ENCODE data around the gene MYOZ1. TPM values are rescaled to one million over a fixed set of nuclear protein-coding genes. Genes with fewer than 3 reads are reported as not detected.
A peak's percentile ranks its signal among the peaks of the same experiment; 100 is the strongest.

The MYOZ1 gene
- total and polyA plus RNA-seq, 5 experiments from 2014 or later = not detected

DNA sequence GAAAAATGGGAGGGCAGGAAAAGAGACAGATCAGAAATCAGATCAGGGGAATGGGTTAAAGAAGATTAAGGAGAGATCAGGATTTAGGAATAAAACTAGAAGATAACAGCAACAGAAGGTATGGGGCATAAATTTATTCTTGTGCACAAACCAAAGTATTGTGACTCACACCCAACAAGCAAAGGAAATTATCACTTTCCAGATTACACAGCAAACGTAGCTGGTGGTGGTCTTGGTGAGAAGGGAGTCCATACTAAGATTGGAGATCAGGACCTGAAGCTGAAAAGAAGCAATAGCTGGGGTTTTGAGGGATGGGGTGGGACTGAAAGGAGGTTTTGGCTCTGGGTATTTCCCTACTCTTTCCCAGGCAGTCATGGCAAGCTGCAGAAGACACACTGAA is 3.5 kb upstream of the MYOZ1 start:
- no peak for ATAC-seq
- POLR2A ChIA-PET = interaction anchor here (1.6 kb wide), 1 partner anchor 114 kb away, joined by 3 read pairs; no protein-coding TSS in a partner anchor
- H3K4me1 Mint-ChIP-seq = peaks cover 4 to 13% (median 7%) of the 10 kb centered on the region in 4 donors
- H3K27ac Mint-ChIP-seq = no peak overlapping the region
- H3K4me3 Mint-ChIP-seq = no peak overlapping the region
- peaks cover 0 to 12% (median 4%) of the 10 kb centered on the region in 5 donors for H3K27me3 Mint-ChIP-seq
- H3K36me3 Mint-ChIP-seq = no peaks in the 10 kb centered on the region
- no peaks in the 10 kb centered on the region for H3K9me3 Mint-ChIP-seq
- no peak for DNase-seq

GRCh38 chr10:73644015-73644743 is 2.9 kb upstream of the MYOZ1 start:
- peak overlapping the region in 1 of 10 donors; percentile 14 for H3K27ac Mint-ChIP-seq
- H3K27me3 Mint-ChIP-seq = peaks cover 0 to 12% (median 4%) of the 10 kb centered on the region in 5 donors
- no peaks in the 10 kb centered on the region for H3K9me3 Mint-ChIP-seq
- H3K4me3 Mint-ChIP-seq = peak overlapping the region in 4 of 10 donors; percentile 0 to 53 (median 14)
- peak; percentile 72 to 73 for ATAC-seq
- peaks cover 4 to 13% (median 6%) of the 10 kb centered on the region in 4 donors for H3K4me1 Mint-ChIP-seq
- peak in 9 of 10 donors; percentile 19 to 71 (median 53) for DNase-seq
- POLR2A ChIA-PET = interaction anchor here (1.1 to 1.6 kb wide), 2 partner anchors 113 to 116 kb away, joined by 3 read pairs; no protein-coding TSS in a partner anchor
- no peaks in the 10 kb centered on the region for H3K36me3 Mint-ChIP-seq

DNA sequence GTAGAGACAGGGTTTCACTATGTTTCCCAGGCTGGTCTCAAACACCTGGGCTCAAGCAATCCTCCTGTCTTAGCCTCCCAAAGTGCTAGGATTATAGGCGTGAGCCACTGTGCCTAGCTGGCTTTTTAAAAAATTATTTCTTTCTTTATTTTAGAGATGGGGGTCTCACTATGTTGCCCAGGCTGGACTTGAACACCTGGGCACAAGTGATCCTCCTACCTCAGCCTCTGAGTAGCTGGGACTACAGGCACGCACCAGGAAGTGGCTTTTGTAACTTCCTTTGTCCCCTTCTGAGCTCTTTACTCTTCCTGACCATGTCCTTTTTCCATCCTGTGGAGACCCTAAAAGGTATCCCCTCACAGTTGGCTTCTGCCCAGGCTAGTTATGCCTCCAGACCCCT is 2.1 kb upstream of the MYOZ1 start:
- ATAC-seq = no peak
- Mint-ChIP-seq H3K27ac (peak overlapping the region in 1 of 10 donors; percentile 81), H3K4me1 (peaks cover 4 to 13% (median 5%) of the 10 kb centered on the region in 4 donors), H3K27me3 (peaks cover 0 to 12% (median 4%) of the 10 kb centered on the region in 5 donors), H3K4me3 (no peak overlapping the region), H3K9me3 (no peaks in the 10 kb centered on the region), H3K36me3 (no peaks in the 10 kb centered on the region)
- POLR2A ChIA-PET = interaction anchor here (1.1 kb wide), 2 partner anchors 17 to 115 kb away, joined by 3 read pairs; no protein-coding TSS in a partner anchor
- DNase-seq = no peak

GRCh38 chr10:73639286-73639685 is 2.0 kb downstream of the MYOZ1 start:
- POLR2A ChIA-PET = no interaction called here
- Mint-ChIP-seq H3K27ac (peak overlapping the region in 2 of 10 donors; percentile 0 to 39), H3K27me3 (peaks cover 0 to 5% (median 4%) of the 10 kb centered on the region in 5 donors), H3K4me3 (no peak overlapping the region), H3K4me1 (peaks cover 0 to 4% (median 3%) of the 10 kb centered on the region in 4 donors), H3K36me3 (no peaks in the 10 kb centered on the region), H3K9me3 (no peaks in the 10 kb centered on the region)
- DNase-seq (no peak), ATAC-seq (no peak)

DNA sequence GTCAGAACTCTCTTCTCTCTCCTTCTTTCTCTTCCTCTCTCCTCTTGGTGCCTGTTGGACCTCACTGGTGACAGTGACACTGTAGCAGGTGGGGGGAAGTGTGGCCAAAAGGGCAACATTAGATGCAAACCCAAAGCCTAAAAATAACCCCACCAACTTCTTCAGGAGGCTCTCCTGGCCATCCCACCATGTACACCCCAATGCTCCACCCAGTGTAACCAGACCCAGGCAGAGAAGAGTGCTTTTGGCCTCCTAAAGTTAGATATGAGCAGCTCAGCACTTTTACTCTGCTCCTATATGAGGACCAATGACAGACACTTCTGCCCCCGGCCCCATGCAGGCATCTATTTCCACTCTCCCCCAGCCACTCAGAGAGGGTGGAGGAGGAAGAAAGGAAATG is 5.5 kb downstream of the MYOZ1 start:
- Mint-ChIP-seq H3K36me3 (no peaks in the 10 kb centered on the region), H3K4me1 (no peaks in the 10 kb centered on the region), H3K4me3 (no peak overlapping the region), H3K27ac (no peak overlapping the region), H3K9me3 (no peaks in the 10 kb centered on the region), H3K27me3 (peaks cover 0 to 2% (median 0%) of the 10 kb centered on the region in 5 donors)
- ATAC-seq (no peak), DNase-seq (no peak)
- POLR2A ChIA-PET = no interaction called here

DNA sequence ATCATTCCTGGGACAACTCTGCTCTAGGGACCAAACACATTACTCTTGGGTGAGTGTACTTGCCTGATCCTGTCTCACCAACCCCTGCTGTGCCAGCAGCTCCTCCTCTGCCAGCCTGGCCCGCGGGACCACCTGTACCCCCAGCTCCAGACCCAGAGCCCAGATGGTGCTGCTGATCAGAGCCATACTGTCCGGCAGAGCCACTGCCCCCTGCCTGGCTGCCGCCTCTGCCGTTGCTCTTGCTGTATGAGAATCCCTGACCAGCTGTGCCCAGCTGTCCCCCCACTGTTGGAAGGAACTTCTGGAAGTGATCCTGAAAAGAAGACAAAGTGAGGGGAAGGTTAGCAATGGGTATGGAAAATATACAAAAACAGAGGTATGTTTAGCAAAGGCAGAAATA is 6.9 kb downstream of the MYOZ1 start:
- ATAC-seq = no peak
- DNase-seq = no peak
- peaks cover 0 to 2% (median 0%) of the 10 kb centered on the region in 5 donors for H3K27me3 Mint-ChIP-seq
- H3K27ac Mint-ChIP-seq = no peak overlapping the region
- H3K9me3 Mint-ChIP-seq = no peaks in the 10 kb centered on the region
- POLR2A ChIA-PET = no interaction called here
- no peaks in the 10 kb centered on the region for H3K36me3 Mint-ChIP-seq
- H3K4me3 Mint-ChIP-seq = no peak overlapping the region
- H3K4me1 Mint-ChIP-seq = no peaks in the 10 kb centered on the region

GRCh38 chr10:73629165-73629564 is 12.1 kb downstream of the MYOZ1 start:
- H3K36me3 Mint-ChIP-seq = no peaks in the 10 kb centered on the region
- POLR2A ChIA-PET = no interaction called here
- H3K4me3 Mint-ChIP-seq = no peak overlapping the region

DNA sequence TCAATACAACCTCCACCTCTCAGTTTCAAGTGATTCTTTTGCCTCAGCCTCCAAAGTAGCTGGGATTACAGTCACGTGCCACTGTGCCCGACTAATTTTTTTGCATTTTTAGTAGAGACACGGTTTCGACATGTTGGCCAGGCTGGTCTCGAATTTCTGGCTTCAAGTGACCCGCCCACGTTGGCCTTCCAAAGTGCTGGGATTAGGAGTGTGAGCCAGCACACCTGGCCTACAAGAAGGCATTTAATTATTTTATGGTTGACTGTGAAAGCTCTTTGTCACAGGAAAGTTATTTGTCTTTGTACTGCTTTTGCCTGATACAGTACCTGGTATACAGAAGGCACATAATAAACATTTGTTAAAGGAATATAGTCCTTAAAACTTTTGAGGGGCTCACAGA is 12.9 kb downstream of the MYOZ1 start:
- Mint-ChIP-seq H3K9me3 (no peaks in the 10 kb centered on the region), H3K4me3 (no peak overlapping the region), H3K27ac (peak overlapping the region in 2 of 10 donors; percentile 5 to 67), H3K4me1 (peaks cover 10 to 23% (median 17%) of the 10 kb centered on the region in 4 donors), H3K27me3 (no peaks in the 10 kb centered on the region), H3K36me3 (no peaks in the 10 kb centered on the region)
- POLR2A ChIA-PET = no interaction called here
- ATAC-seq (no peak), DNase-seq (no peak)

More at GRCh38 chr10:73629165-73629564, 12.1 kb downstream of the MYOZ1 start:
- no peak overlapping the region for H3K27ac Mint-ChIP-seq
- ATAC-seq = no peak
- no peaks in the 10 kb centered on the region for H3K27me3 Mint-ChIP-seq
- DNase-seq = no peak
- peaks cover 10 to 23% (median 17%) of the 10 kb centered on the region in 4 donors for H3K4me1 Mint-ChIP-seq
- H3K9me3 Mint-ChIP-seq = no peaks in the 10 kb centered on the region

DNA sequence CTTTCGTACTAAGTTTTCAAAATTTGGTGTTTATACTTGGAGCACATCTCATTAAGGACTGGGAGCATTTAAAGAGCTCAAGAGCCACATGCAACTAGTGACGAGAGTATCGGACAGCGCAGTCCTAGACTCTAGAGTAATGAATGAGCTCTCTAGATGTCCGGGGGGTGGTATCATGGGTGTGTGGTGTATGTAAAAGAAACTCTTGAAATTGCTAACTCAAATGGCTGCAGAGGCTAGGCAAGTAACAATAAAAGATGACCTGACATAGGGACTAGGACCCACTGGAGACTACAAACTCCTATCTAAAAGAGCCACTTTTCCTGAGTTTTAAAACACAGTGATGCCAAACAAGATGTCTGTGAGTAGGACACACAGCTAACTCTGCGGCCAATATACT is 14.0 kb downstream of the MYOZ1 start:
- ATAC-seq (no peak), DNase-seq (no peak)
- Mint-ChIP-seq H3K4me1 (peaks cover 10 to 23% (median 17%) of the 10 kb centered on the region in 4 donors), H3K4me3 (peak overlapping the region in 9 of 10 donors; percentile 8 to 98 (median 60)), H3K27me3 (no peaks in the 10 kb centered on the region), H3K27ac (peak overlapping the region in 8 of 10 donors; percentile 27 to 100 (median 86)), H3K9me3 (no peaks in the 10 kb centered on the region), H3K36me3 (no peaks in the 10 kb centered on the region)
- POLR2A ChIA-PET = no interaction called here

- H3K4me3 Mint-ChIP-seq = peak overlapping the region; percentile 92 to 98 (median 96)
- POLR2A ChIA-PET = interaction anchor here (0.6 to 2.1 kb wide), 8 partner anchors 9 to 378 kb away, joined by 3 to 14 read pairs (median 4); partner anchors contain the start of genes ANXA7, PPP3CB and USP54
- no peaks in the 10 kb centered on the region for H3K27me3 Mint-ChIP-seq
- peak; percentile 91 to 95 for ATAC-seq
- peak overlapping the region; percentile 96 to 100 (median 99) for H3K27ac Mint-ChIP-seq
- peak; percentile 82 to 97 (median 93) for DNase-seq
- peaks cover 10 to 23% (median 17%) of the 10 kb centered on the region in 4 donors for H3K4me1 Mint-ChIP-seq
- H3K36me3 Mint-ChIP-seq = no peaks in the 10 kb centered on the region
- no peaks in the 10 kb centered on the region for H3K9me3 Mint-ChIP-seq
These were observed 15.2 kb downstream of the MYOZ1 start for GRCh38 chr10:73625884-73626752.

DNA sequence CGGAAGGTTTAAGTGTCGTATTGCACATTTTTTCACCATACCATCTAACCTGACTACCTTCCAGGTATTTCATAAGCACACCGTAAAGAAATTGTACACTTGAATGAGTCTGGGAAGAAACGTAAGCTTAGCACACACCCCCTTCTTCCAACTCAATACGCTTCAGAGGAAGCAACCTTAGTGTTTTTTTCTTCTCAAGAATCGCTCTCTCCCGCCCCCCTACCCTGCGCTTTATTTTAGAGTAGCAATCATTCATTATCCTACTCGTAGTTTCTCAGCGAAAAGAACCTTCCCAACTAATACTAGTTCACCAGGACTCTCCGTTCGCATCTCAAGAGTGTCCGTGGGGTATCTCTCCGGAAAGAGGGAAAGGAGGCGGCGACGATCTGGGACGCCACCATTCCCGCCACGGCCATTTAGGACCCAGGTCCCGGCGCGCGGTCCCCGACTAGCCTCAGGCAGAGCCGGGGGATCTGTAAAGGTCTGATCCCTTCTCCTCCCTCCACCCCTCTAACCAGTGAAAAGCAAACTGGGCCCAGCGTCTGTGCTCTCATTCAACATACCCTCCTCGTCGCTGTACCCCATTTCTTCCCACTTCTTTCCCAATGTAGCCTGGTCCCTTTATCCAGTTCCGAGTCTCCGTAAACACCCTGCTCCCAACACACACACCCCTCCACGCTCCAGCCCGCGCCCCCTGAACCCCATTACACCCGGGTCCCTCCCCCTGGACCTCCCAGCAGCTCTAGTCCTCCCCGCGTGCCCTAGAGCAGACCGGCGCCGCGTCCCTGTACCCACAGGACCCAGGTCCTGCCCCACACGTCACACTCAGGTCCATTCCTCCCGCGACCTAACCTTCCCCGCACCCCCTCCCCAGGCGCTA is 16.0 kb downstream of the MYOZ1 start:
- ATAC-seq (peak; percentile 65 to 75), DNase-seq (peak in 5 of 10 donors; percentile 6 to 28 (median 11))
- Mint-ChIP-seq H3K36me3 (no peaks in the 10 kb centered on the region), H3K9me3 (no peaks in the 10 kb centered on the region), H3K27ac (peak overlapping the region; percentile 92 to 100 (median 98)), H3K4me1 (peaks cover 10 to 23% (median 17%) of the 10 kb centered on the region in 4 donors), H3K27me3 (no peaks in the 10 kb centered on the region), H3K4me3 (peak overlapping the region; percentile 92 to 98 (median 96))
- POLR2A ChIA-PET = interaction anchor here (0.7 to 2.1 kb wide), 6 partner anchors 18 to 378 kb away, joined by 3 to 14 read pairs (median 4); partner anchors contain the start of genes ANXA7, PPP3CB and USP54

GRCh38 chr10:73623056-73623455 is 18.2 kb downstream of the MYOZ1 start:
- no peak for DNase-seq
- POLR2A ChIA-PET = interaction anchor here (1.0 kb wide), 1 partner anchor 25 kb away, joined by 3 read pairs; no protein-coding TSS in a partner anchor
- ATAC-seq = no peak
- H3K9me3 Mint-ChIP-seq = no peaks in the 10 kb centered on the region
- H3K4me1 Mint-ChIP-seq = peaks cover 10 to 23% (median 17%) of the 10 kb centered on the region in 4 donors
- no peaks in the 10 kb centered on the region for H3K27me3 Mint-ChIP-seq
- no peaks in the 10 kb centered on the region for H3K36me3 Mint-ChIP-seq
- no peak overlapping the region for H3K4me3 Mint-ChIP-seq
- H3K27ac Mint-ChIP-seq = peak overlapping the region in 1 of 10 donors; percentile 56

All from naive thymus-derived CD8-positive, alpha-beta T cell (primary cell).